Measurements from ENCODE around the gene EML1.

The EML1 gene

GRCh38 chr14:99904506-99904905 lies 111.3 kb downstream of the EML1 start:
- DNase-seq (ENCODE audit: low read depth in 2 of 2): no peak

GRCh38 chr14:99905121-99905520 lies 111.9 kb downstream of the EML1 start:
- DNase-seq (ENCODE audit: low read depth in 2 of 2): no peak

GRCh38 chr14:99907761-99908652 lies 114.8 kb downstream of the EML1 start:
- DNase-seq (ENCODE audit: low read depth in 2 of 2): no peak

GRCh38 chr14:99908653-99909250 lies 115.5 kb downstream of the EML1 start:
- no peak for DNase-seq (ENCODE audit: low read depth in 2 of 2)

GRCh38 chr14:99909513-99910064 lies 116.4 kb downstream of the EML1 start:
- DNase-seq (ENCODE audit: low read depth in 2 of 2): no peak

GRCh38 chr14:99910337-99911309 lies 117.4 kb downstream of the EML1 start:
- no peak for DNase-seq (ENCODE audit: low read depth in 2 of 2)

- DNase-seq (ENCODE audit: low read depth in 2 of 2): no peak
These were observed 122.3 kb downstream of the EML1 start for GRCh38 chr14:99915305-99916090.

- no peak for DNase-seq (ENCODE audit: low read depth in 2 of 2)
These were observed 122.8 kb downstream of the EML1 start for GRCh38 chr14:99916091-99916383.

- no peak for DNase-seq (ENCODE audit: low read depth in 2 of 2)
These were observed 125.6 kb downstream of the EML1 start for GRCh38 chr14:99918781-99919180.

- no peak for DNase-seq (ENCODE audit: low read depth in 2 of 2)
These were observed 128.2 kb downstream of the EML1 start for GRCh38 chr14:99921425-99921824.

GRCh38 chr14:99924379-99924778 lies 131.2 kb downstream of the EML1 start:
- DNase-seq (ENCODE audit: low read depth in 2 of 2): no peak

GRCh38 chr14:99925471-99925870 lies 132.3 kb downstream of the EML1 start:
- no peak for DNase-seq (ENCODE audit: low read depth in 2 of 2)

GRCh38 chr14:99928963-99929362 lies 135.8 kb downstream of the EML1 start:
- no peak for DNase-seq (ENCODE audit: low read depth in 2 of 2)

GRCh38 chr14:99929601-99930000 lies 136.4 kb downstream of the EML1 start:
- no peak for DNase-seq (ENCODE audit: low read depth in 2 of 2)

- peak in 1 of 2 donors; percentile 33 for DNase-seq (ENCODE audit: low read depth in 2 of 2)
These were observed 137.4 kb downstream of the EML1 start for GRCh38 chr14:99930420-99931274.

- no peak for DNase-seq (ENCODE audit: low read depth in 2 of 2)
These were observed 138.1 kb downstream of the EML1 start for GRCh38 chr14:99931308-99931707.

GRCh38 chr14:99936056-99936455 lies 142.8 kb downstream of the EML1 start:
- no peak for DNase-seq (ENCODE audit: low read depth in 2 of 2)

- DNase-seq (ENCODE audit: low read depth in 2 of 2): no peak
These were observed 143.7 kb downstream of the EML1 start for GRCh38 chr14:99936738-99937474.

GRCh38 chr14:99937475-99938244 lies 144.4 kb downstream of the EML1 start:
- DNase-seq (ENCODE audit: low read depth in 2 of 2): no peak

Measured in stimulated activated CD8-positive, alpha-beta memory T cell treated with anti-CD3 and anti-CD28 coated beads, Interleukin-2, amount 100 ng/mL, for 48 hours (primary cell).